ENCODE measurements around the gene SCT. TPM values are rescaled to one million over a fixed set of nuclear protein-coding genes. Genes with fewer than 3 reads are reported as not detected.

SCT gene
- total and polyA plus RNA-seq, 10 donors = 1.1 to 3.8 (median 1.7) TPM; not detected in 3

GRCh38 chr11:617199-617911, 9.6 kb downstream of the SCT start:
- no peak overlapping the region for H3K4me3 ChIP-seq
- H3K27ac ChIP-seq = peak overlapping the region in 2 of 8 donors; percentile 94 to 97
- H3K36me3 ChIP-seq = peaks cover 0 to 54% (median 20%) of the 10 kb centered on the region in 6 donors
- H3K27me3 ChIP-seq (replicated peaks in 1 of 7) = no peaks in the 10 kb centered on the region
- peaks cover 21 to 62% (median 42%) of the 10 kb centered on the region in 6 donors for H3K4me1 ChIP-seq
- TF ChIP-seq POLR2AphosphoS5 (IDR thresholded peaks at IDR 0.05) (peak in 1 of 3 donors; percentile 2), CTCF (IDR thresholded peaks at IDR 0.05 in 8 of 11, conservative IDR thresholded peaks at IDR 0.05 in 3 of 11) (no peak)
- DNase-seq = peak; percentile 84
- intact Hi-C loops (cut with DNase I; ENCODE audit: low total_unique reads) = no loop called here
- WGBS, 5 donors = 90 to 94% (median 93%) methylated on average over 30 to 57 of the region's 57 CpGs
- no peaks in the 10 kb centered on the region for H3K9me3 ChIP-seq

GRCh38 chr11:616320-617198, 10.4 kb downstream of the SCT start:
- H3K27ac ChIP-seq = peak overlapping the region; percentile 89 to 98 (median 96)
- DNase-seq = peak; percentile 84
- peaks cover 4 to 54% (median 28%) of the 10 kb centered on the region in 6 donors for H3K36me3 ChIP-seq
- intact Hi-C loops (cut with DNase I; ENCODE audit: low total_unique reads) = no loop called here
- no peaks in the 10 kb centered on the region for H3K27me3 ChIP-seq (replicated peaks in 1 of 7)
- WGBS, 5 donors = 61 to 77% (median 65%) methylated on average over 31 to 39 of the region's 39 CpGs
- peaks cover 21 to 68% (median 43%) of the 10 kb centered on the region in 6 donors for H3K4me1 ChIP-seq
- no peak for TF ChIP-seq POLR2A (IDR thresholded peaks at IDR 0.05)
- peak in 1 of 3 donors; percentile 63 for TF ChIP-seq POLR2AphosphoS5 (IDR thresholded peaks at IDR 0.05)
- peak overlapping the region in 7 of 8 donors; percentile 55 to 91 (median 67) for H3K4me3 ChIP-seq
- no peaks in the 10 kb centered on the region for H3K9me3 ChIP-seq

GRCh38 chr11:615504-616319, 11.3 kb downstream of the SCT start, which contains the start of gene IRF7:
TSS of gene IRF7 (minus strand) at chr11:615950. CDS start at chr11:615364, 586 bp downstream.
- peaks cover 4 to 61% (median 37%) of the 10 kb centered on the region in 6 donors for H3K36me3 ChIP-seq
- H3K9me3 ChIP-seq = no peaks in the 10 kb centered on the region
- peak within 1 kb of the TSS; percentile 55 to 91 (median 66) for H3K4me3 ChIP-seq
- H3K27me3 ChIP-seq (replicated peaks in 1 of 7) = no peaks in the 10 kb centered on the region
- WGBS, 5 donors = 2 to 5% (median 2%) methylated on average over 29 to 66 of the region's 66 CpGs
- intact Hi-C loops (cut with DNase I; ENCODE audit: low total_unique reads) = no loop called here
- peaks cover 21 to 63% (median 43%) of the 10 kb centered on the region in 6 donors for H3K4me1 ChIP-seq
- DNase-seq = peak; percentile 99
- TF ChIP-seq POLR2AphosphoS5 (IDR thresholded peaks at IDR 0.05) (peak; percentile 95 to 98 (median 96)), POLR2A (IDR thresholded peaks at IDR 0.05) (peak; percentile 53 to 87 (median 86)), CTCF (IDR thresholded peaks at IDR 0.05 in 8 of 11, conservative IDR thresholded peaks at IDR 0.05 in 3 of 11) (peak in 4 of 11 experiments; percentile 6 to 22 (median 20))
- peak within 1 kb of the TSS; percentile 89 to 98 (median 96) for H3K27ac ChIP-seq
